ENCODE data around the gene TCP11.

DNA sequence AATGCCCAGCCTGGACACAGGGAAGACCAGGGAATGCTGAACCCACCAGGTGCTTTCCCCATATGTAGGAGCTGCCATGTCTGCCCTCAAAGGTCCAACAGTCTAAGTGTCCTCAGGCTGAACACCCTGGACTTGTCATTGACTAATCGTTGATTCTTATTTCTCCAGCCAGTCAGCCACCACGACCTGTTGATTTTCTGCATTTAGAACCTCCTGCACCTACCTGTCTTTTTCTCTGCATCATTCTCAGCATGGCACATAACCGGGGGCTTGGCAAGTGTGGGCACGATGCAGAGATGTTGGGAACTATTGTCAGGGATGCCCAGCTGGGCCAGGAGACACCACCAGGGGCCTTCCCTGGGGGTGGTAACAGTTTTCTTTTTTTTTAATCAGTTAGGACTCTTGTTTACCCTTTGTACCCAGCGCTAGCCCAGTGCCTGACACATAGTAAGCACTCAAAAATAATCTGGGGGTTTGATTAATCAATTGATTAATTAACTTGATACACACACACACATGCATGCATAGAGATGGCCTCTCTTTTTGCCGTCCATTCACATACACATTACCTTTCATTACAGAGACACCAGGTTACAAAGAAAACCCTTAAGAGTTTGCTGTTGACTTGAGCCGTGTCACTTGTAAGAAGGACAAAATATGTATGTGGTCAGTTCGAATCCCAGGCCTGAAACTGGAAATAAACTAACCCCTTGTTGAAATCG lies 43.6 kb upstream of the TCP11 start:
- TF ChIP-seq, protein P1, sequence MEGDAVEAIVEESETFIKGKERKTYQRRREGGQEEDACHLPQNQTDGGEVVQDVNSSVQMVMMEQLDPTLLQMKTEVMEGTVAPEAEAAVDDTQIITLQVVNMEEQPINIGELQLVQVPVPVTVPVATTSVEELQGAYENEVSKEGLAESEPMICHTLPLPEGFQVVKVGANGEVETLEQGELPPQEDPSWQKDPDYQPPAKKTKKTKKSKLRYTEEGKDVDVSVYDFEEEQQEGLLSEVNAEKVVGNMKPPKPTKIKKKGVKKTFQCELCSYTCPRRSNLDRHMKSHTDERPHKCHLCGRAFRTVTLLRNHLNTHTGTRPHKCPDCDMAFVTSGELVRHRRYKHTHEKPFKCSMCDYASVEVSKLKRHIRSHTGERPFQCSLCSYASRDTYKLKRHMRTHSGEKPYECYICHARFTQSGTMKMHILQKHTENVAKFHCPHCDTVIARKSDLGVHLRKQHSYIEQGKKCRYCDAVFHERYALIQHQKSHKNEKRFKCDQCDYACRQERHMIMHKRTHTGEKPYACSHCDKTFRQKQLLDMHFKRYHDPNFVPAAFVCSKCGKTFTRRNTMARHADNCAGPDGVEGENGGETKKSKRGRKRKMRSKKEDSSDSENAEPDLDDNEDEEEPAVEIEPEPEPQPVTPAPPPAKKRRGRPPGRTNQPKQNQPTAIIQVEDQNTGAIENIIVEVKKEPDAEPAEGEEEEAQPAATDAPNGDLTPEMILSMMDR (IDR thresholded peaks at IDR 0.05), result no peak
- TF ChIP-seq POLR2A (IDR thresholded peaks at IDR 0.05), result no peak
